Suprapubic skin (tissue), 4 donors: ENCODE measurements around the gene PNLIPRP1.

Experiments used
- CTCF ChIP-seq, 2 donors: fragments of 200-600 bp in 1 of 2; fragments of 450-650 bp in 1 of 2; sonication (generic) in 1 of 2; IDR thresholded peaks; one replicate each; pipeline ENCODE4 v1.5.1; 2016 to 2019; ENCODE audit warnings: antibody characterized with exemption in 2 of 2, mild to moderate bottlenecking in 1 of 2, moderate library complexity in 1 of 2
- EP300 ChIP-seq: sonication (generic); formaldehyde crosslinking; IDR thresholded peaks from one replicate; pipeline ENCODE4 v1.6.1; 2017; ENCODE audit warnings: antibody characterized with exemption
- POLR2A ChIP-seq, 2 donors: fragments of 450-650 bp; IDR thresholded peaks; one replicate each; pipeline ENCODE4 v1.6.1; 2017; ENCODE audit warnings: antibody characterized with exemption in 2 of 2, mild to moderate bottlenecking in 2 of 2, moderate library complexity in 2 of 2
- POLR2AphosphoS5 ChIP-seq, 3 donors: sonication (generic); formaldehyde crosslinking; IDR thresholded peaks; one replicate each; pipeline ENCODE4 v1.6.1; 2017; ENCODE audit warnings: antibody characterized with exemption in 3 of 3

DNA sequence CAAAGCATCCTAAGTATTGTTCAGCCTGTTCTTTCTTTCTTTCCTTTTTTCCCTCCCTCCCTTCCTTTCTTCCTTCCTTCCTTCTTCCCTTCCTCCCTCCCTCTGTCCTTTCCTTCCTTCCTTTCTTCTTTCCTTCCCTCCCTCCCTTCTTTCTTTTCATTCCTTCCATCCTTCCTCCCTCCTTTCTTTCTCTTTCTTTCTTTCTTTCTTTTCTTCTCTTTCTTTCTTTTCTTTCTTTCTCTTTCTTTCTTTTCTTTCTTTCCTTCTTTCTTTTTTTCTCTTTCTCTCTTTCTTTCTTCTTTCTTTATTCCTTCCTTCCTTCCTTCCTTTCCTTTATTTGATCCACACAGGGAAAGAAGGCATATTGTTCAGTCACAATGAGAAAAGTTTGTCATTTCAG is 23.8 kb upstream of the PNLIPRP1 start:
- TF ChIP-seq CTCF (IDR thresholded peaks at IDR 0.05) (no peak), POLR2A (IDR thresholded peaks at IDR 0.05) (no peak), POLR2AphosphoS5 (IDR thresholded peaks at IDR 0.05) (no peak), EP300 (no peak)
